Measurements from ENCODE around the gene TMEM132C.

- TF ChIP-seq CTCF (IDR thresholded peaks at IDR 0.05; ENCODE audit: insufficient read depth, low read length, poor library complexity, severe bottlenecking): no peak
- TF ChIP-seq EZH2phosphoT487 (conservative IDR thresholded peaks at IDR 0.05; ENCODE audit: low read length): no peak
Observed at GRCh38 chr12:128449146-128449894, 182.3 kb downstream of the TMEM132C start.
